GM23338 (cell line): Measurements from ENCODE around the gene FOXP1. TPM values are rescaled to one million over a fixed set of nuclear protein-coding genes. Genes with fewer than 3 reads are reported as not detected.

Source experiments
- ATAC-seq: fragments of 200-7000 bp; cut with Tn5 transposase; 3 replicates; pipeline ENCODE4 v1.9.1; 2020
- DNase-seq: peaks from one replicate; pipeline ENCODE4 v3.0.0-alpha.2; 2015; ENCODE audit warnings: low spot score
- H2AFZ ChIP-seq: fragments of 200-600 bp; sonication (generic); 2 replicates; pipeline ENCODE4 v1.8.0; 2016; ENCODE audit warnings: antibody characterized with exemption, mild to moderate bottlenecking, moderate library complexity
- H3F3A ChIP-seq: fragments of 200-600 bp; sonication (generic); replicated peaks from 2 replicates; pipeline ENCODE4 v1.8.0; 2017; ENCODE audit warnings: antibody characterized with exemption, mixed run types, low read depth
- H3K27ac ChIP-seq: fragments of 200-600 bp; sonication (generic); 2 replicates; pipeline ENCODE4 v1.6.1; 2016; ENCODE audit warnings: low read depth
- H3K27me3 ChIP-seq: fragments of 200-600 bp; sonication (generic); 2 replicates; pipeline ENCODE4 v1.8.0; 2016; ENCODE audit warnings: mild to moderate bottlenecking, mixed run types, moderate library complexity; ENCODE audit not compliant: insufficient read depth
- H3K36me3 ChIP-seq: fragments of 200-600 bp; sonication (generic); 2 replicates; pipeline ENCODE4 v1.8.0; 2016; ENCODE audit warnings: mild to moderate bottlenecking; ENCODE audit not compliant: insufficient read depth
- H3K4me1 ChIP-seq: fragments of 200-600 bp; sonication (generic); 2 replicates; pipeline ENCODE4 v1.8.0; 2016; ENCODE audit warnings: mild to moderate bottlenecking, moderate library complexity; ENCODE audit not compliant: insufficient read depth
- H3K4me2 ChIP-seq: fragments of 200-600 bp; sonication (generic); 2 replicates; pipeline ENCODE4 v1.7.1; 2017; ENCODE audit warnings: mixed run types
- H3K4me3 ChIP-seq: fragments of 200-600 bp; sonication (generic); 2 replicates; pipeline ENCODE4 v1.6.1; 2016; ENCODE audit warnings: mixed run types
- H3K79me2 ChIP-seq: fragments of 200-600 bp; sonication (generic); replicated peaks from 2 replicates; pipeline ENCODE4 v1.8.0; 2017; ENCODE audit warnings: mild to moderate bottlenecking; ENCODE audit not compliant: insufficient read depth
- H3K9me2 ChIP-seq: fragments of 200-600 bp; sonication (generic); 2 replicates; pipeline ENCODE4 v1.8.0; 2017; ENCODE audit not compliant: insufficient read depth
- H4K20me1 ChIP-seq: fragments of 200-600 bp; sonication (generic); replicated peaks from 2 replicates; pipeline ENCODE4 v1.8.0; 2017; ENCODE audit warnings: mild to moderate bottlenecking; ENCODE audit not compliant: insufficient read depth
- H3K27ac Mint-ChIP-seq: 2 replicates; pipeline ENCODE4 v1.8.0; 2020; ENCODE audit warnings: inconsistent platforms, mild to moderate bottlenecking, moderate library complexity, mixed read lengths
- H3K27me3 Mint-ChIP-seq: 3 replicates; pipeline ENCODE4 v1.8.0; 2022; ENCODE audit warnings: low read depth, mild to moderate bottlenecking, moderate library complexity, mixed read lengths, inconsistent platforms; ENCODE audit not compliant: insufficient read depth, poor library complexity
- H3K36me3 Mint-ChIP-seq: 3 replicates; pipeline ENCODE4 v1.8.0; 2021; ENCODE audit warnings: low read depth, mild to moderate bottlenecking, inconsistent platforms, moderate library complexity, mixed read lengths
- H3K4me1 Mint-ChIP-seq: 3 replicates; pipeline ENCODE4 v1.8.0; 2020; ENCODE audit warnings: mild to moderate bottlenecking, inconsistent platforms, mixed read lengths
- H3K4me3 Mint-ChIP-seq: 3 replicates; pipeline ENCODE4 v1.8.0; 2021; ENCODE audit warnings: moderate library complexity, mild to moderate bottlenecking, inconsistent platforms, mixed read lengths
- H3K9me3 Mint-ChIP-seq: 3 replicates; pipeline ENCODE4 v1.8.0; 2020; ENCODE audit warnings: moderate library complexity, mild to moderate bottlenecking, inconsistent platforms, mixed read lengths
- CREB1 ChIP-seq: fragments of 250-450 bp; sonication (Bioruptor Pico); IDR thresholded peaks from 2 replicates; pipeline ENCODE4 v1.5.0; 2020; ENCODE audit warnings: low read depth, mild to moderate bottlenecking, moderate library complexity
- CTCF ChIP-seq, 2 experiments: fragments of 200-600 bp in 1 of 2; sonication (generic) in 1 of 2; conservative IDR thresholded peaks; 2 replicates each; pipeline versions ENCODE4 v1.5.1 to v1.6.1; 2016 to 2017; ENCODE audit warnings: antibody characterized with exemption in 2 of 2, low read depth in 2 of 2, mild to moderate bottlenecking in 2 of 2, moderate library complexity in 1 of 2
- ETS1 ChIP-seq: IDR thresholded peaks from 2 replicates; pipeline ENCODE4 v1.6.1; 2016; ENCODE audit warnings: antibody characterized with exemption
- EZH2 ChIP-seq: fragments of 200-600 bp; sonication (generic); IDR thresholded peaks from one replicate; pipeline ENCODE4 v1.8.0; 2017; ENCODE audit warnings: antibody characterized with exemption, mild to moderate bottlenecking, low read depth; ENCODE audit not compliant: unreplicated experiment
- EZH2phosphoT487 ChIP-seq: fragments of 200-600 bp; sonication (generic); IDR thresholded peaks from one replicate; pipeline ENCODE4 v1.8.1; 2018; ENCODE audit warnings: antibody characterized with exemption; ENCODE audit not compliant: unreplicated experiment
- JUNB ChIP-seq: IDR thresholded peaks from one replicate; pipeline ENCODE4 v1.6.1; 2016; ENCODE audit warnings: antibody characterized with exemption; ENCODE audit not compliant: unreplicated experiment
- NANOG ChIP-seq: IDR thresholded peaks from 2 replicates; pipeline ENCODE4 v1.6.1; 2016; ENCODE audit warnings: antibody characterized with exemption, borderline replicate concordance
- POLR2AphosphoS5 ChIP-seq: IDR thresholded peaks from 2 replicates; pipeline ENCODE4 v1.6.1; 2016; ENCODE audit warnings: antibody characterized with exemption, low read depth
- REST ChIP-seq: IDR thresholded peaks from one replicate; pipeline ENCODE4 v1.6.1; 2018; ENCODE audit warnings: antibody characterized with exemption; ENCODE audit not compliant: unreplicated experiment
- STAT1 ChIP-seq: IDR thresholded peaks from one replicate; pipeline ENCODE4 v1.6.1; 2016; ENCODE audit warnings: antibody characterized with exemption; ENCODE audit not compliant: unreplicated experiment
- ZNF114 ChIP-seq: fragments of 250-450 bp; sonication (Bioruptor Pico); IDR thresholded peaks from 2 replicates; pipeline ENCODE4 v1.5.0; 2020; ENCODE audit warnings: mild to moderate bottlenecking, moderate library complexity
- ZNF331 ChIP-seq: fragments of 250-450 bp; sonication (Bioruptor Pico); IDR thresholded peaks from 2 replicates; pipeline ENCODE4 v1.5.0; 2020; ENCODE audit warnings: low read depth, mild to moderate bottlenecking, moderate library complexity
- ZNF462 ChIP-seq: fragments of 250-450 bp; sonication (Bioruptor Pico); IDR thresholded peaks from 2 replicates; pipeline ENCODE4 v1.5.0; 2020; ENCODE audit warnings: mild to moderate bottlenecking, moderate library complexity
- polyA plus RNA-seq: library from polyadenylated mRNA; unstranded; fragments of >200 nt; fragmentation: Nextera tagmentation; extraction: Ambion mirVana; gene quantifications from 2 replicates; pipeline ENCODE4 v1.2.1, GENCODE V29; 2016
- total RNA-seq: library from RNA; depleted of rRNA; stranded (reverse); fragments of >200 nt; shearing (Covaris generic); gene quantifications from 2 replicates; pipeline ENCODE4 v1.2.3, GENCODE V29; 2014

The FOXP1 gene
- total and polyA plus RNA-seq, 2 experiments from 2014 or later = 32.9 to 35.5 TPM

GRCh38 chr3:71072287-71072686 is 511.2 kb downstream of the FOXP1 start:
- Histone ChIP-seq H3K4me1 (peaks cover 27% of the 10 kb centered on the region), H3K9me2 (no peaks in the 10 kb centered on the region), H4K20me1 (no peaks in the 10 kb centered on the region), H3K79me2 (0 out of 2 replicates have a peak, but pooled peaks cover 8% of the 10 kb centered on the region), H3K27me3 (no peaks in the 10 kb centered on the region), H3K27ac (no peak overlapping the region), H3K36me3 (no peaks in the 10 kb centered on the region), H3F3A (no peaks in the 10 kb centered on the region), H3K4me3 (no peak overlapping the region), H3K4me2 (no peak overlapping the region), H2AFZ (no peak overlapping the region)
- Mint-ChIP-seq H3K27ac (no peak overlapping the region), H3K27me3 (peaks cover 2% of the 10 kb centered on the region), H3K4me3 (no peak overlapping the region), H3K9me3 (no peaks in the 10 kb centered on the region), H3K4me1 (peaks cover 42% of the 10 kb centered on the region), H3K36me3 (no peaks in the 10 kb centered on the region)
- no peak for ATAC-seq
- TF ChIP-seq ZNF114 (CRISPR knock-in tag) = no peak
- TF ChIP-seq REST = no peak
- no peak for TF ChIP-seq CREB1 (CRISPR knock-in tag)
- no peak for TF ChIP-seq JUNB
- TF ChIP-seq ETS1 = no peak
- TF ChIP-seq EZH2phosphoT487 = no peak
- no peak for TF ChIP-seq NANOG
- TF ChIP-seq ZNF331 = no peak
- no peak for TF ChIP-seq EZH2
- TF ChIP-seq STAT1 = no peak
- no peak for TF ChIP-seq CTCF (conservative IDR thresholded peaks at IDR 0.05; ENCODE audit: low read depth in 2 of 2)
- TF ChIP-seq POLR2AphosphoS5 = no peak
- TF ChIP-seq ZNF462 (CRISPR knock-in tag) = no peak
- no peak for DNase-seq
